OCI-LY7 (cell line): ENCODE measurements around the gene KRTAP24-1. TPM values are rescaled to one million over a fixed set of nuclear protein-coding genes. Genes with fewer than 3 reads are reported as not detected.

Experiments
- Bru-seq: library from RNA; stranded (reverse); fragments of 400-500 nt; gene quantifications from one replicate; lab custom pipeline; 2021; lab: Mats Ljungman, UMichigan
- BruChase-seq, 2 experiments: library from RNA; stranded (reverse); fragments of 400-500 nt; gene quantifications; one replicate each; lab custom pipeline; 2021; lab: Mats Ljungman, UMichigan
- BruUV-seq: library from RNA; stranded (reverse); fragments of 400-500 nt; replicated peaks from 2 replicates; lab custom pipeline; 2021; lab: Mats Ljungman, UMichigan
- CTCF ChIA-PET: fragments of 300-600 bp; sonication (Branson Sonifier 250); formaldehyde crosslinking; loops from one replicate; lab custom pipeline; 2022; ENCODE audit warnings: antibody characterized with exemption; ENCODE audit not compliant: unreplicated experiment; lab: Charles Lee
- POLR2A ChIA-PET: fragments of 300-600 bp; sonication (Branson Sonifier 250); formaldehyde crosslinking; loops from one replicate; lab custom pipeline; 2022; ENCODE audit warnings: antibody characterized with exemption; lab: Charles Lee
- DNase-seq: peaks from one replicate; pipeline ENCODE4 v3.0.0-alpha.2; 2015; ENCODE audit warnings: low spot score
- H2AFZ ChIP-seq: fragments of 200-600 bp; sonication (generic), shearing (Covaris generic); 2 replicates; pipeline ENCODE4 v1.6.1; 2014; ENCODE audit warnings: mild to moderate bottlenecking, antibody characterized with exemption, low read length, moderate library complexity
- H3K27ac ChIP-seq: fragments of 200-600 bp; sonication (generic); 2 replicates; pipeline ENCODE4 v1.5.1; 2014; ENCODE audit warnings: mixed run types, low read depth, mild to moderate bottlenecking, moderate library complexity, low read length, inconsistent platforms; ENCODE audit not compliant: poor library complexity, severe bottlenecking
- H3K36me3 ChIP-seq: fragments of 200-600 bp; sonication (generic); 2 replicates; pipeline ENCODE4 v1.6.1; 2014; ENCODE audit warnings: mild to moderate bottlenecking, antibody characterized with exemption, low read length, moderate library complexity, mixed read lengths; ENCODE audit not compliant: insufficient read depth
- H3K4me1 ChIP-seq: fragments of 200-600 bp; sonication (generic); 2 replicates; pipeline ENCODE4 v1.5.1; 2014; ENCODE audit warnings: mild to moderate bottlenecking, low read length; ENCODE audit not compliant: insufficient read depth, poor library complexity, severe bottlenecking
- H3K4me2 ChIP-seq: fragments of 200-600 bp; sonication (generic); 2 replicates; pipeline ENCODE4 v1.6.1; 2014; ENCODE audit warnings: mild to moderate bottlenecking, low read length
- H3K4me3 ChIP-seq: fragments of 200-600 bp; sonication (generic); 2 replicates; pipeline ENCODE4 v1.5.1; 2014; ENCODE audit warnings: mild to moderate bottlenecking, low read depth, low read length; ENCODE audit not compliant: poor library complexity, severe bottlenecking
- H3K79me2 ChIP-seq: fragments of 200-600 bp; sonication (generic); 2 replicates; pipeline ENCODE4 v1.6.1; 2016; ENCODE audit warnings: low read depth, mild to moderate bottlenecking, low read length, moderate library complexity, mixed read lengths; ENCODE audit not compliant: insufficient read depth
- H3K9me2 ChIP-seq: fragments of 200-600 bp; sonication (generic); 2 replicates; pipeline ENCODE4 v1.6.1; 2016; ENCODE audit warnings: mild to moderate bottlenecking, low read length, mixed read lengths; ENCODE audit not compliant: insufficient read depth
- H3K9me3 ChIP-seq: fragments of 200-600 bp; sonication (generic); 2 replicates; pipeline ENCODE4 v1.6.1; 2014; ENCODE audit warnings: mild to moderate bottlenecking, mixed run types, low read length, mixed read lengths
- H4K20me1 ChIP-seq: fragments of 200-600 bp; sonication (generic); 2 replicates; pipeline ENCODE4 v1.6.1; 2014; ENCODE audit warnings: mild to moderate bottlenecking, antibody characterized with exemption, low read length, moderate library complexity, mixed read lengths; ENCODE audit not compliant: insufficient read depth
- EZH2phosphoT487 ChIP-seq: fragments of 200-600 bp; sonication (generic); IDR thresholded peaks from 2 replicates; pipeline ENCODE4 v1.6.1; 2018; ENCODE audit warnings: low read depth, borderline replicate concordance, mild to moderate bottlenecking, mixed run types, antibody characterized with exemption, low read length, moderate library complexity, mixed read lengths
- intact Hi-C: fragments of 100-400 bp; cut with micrococcal nuclease; formaldehyde crosslinking; loops from one replicate; pipeline ENCODE4 v1.10.0; 2022; ENCODE audit not compliant: unreplicated experiment
- long read RNA-seq: library from polyadenylated mRNA; stranded (forward); transcript quantifications from one replicate; pipeline ENCODE4 v2.0.0, GENCODE V29; 2022
- total RNA-seq, 2 experiments: library from RNA; depleted of rRNA in 1 of 2; stranded (reverse); fragments of >200 nt in 1 of 2; shearing (Covaris generic) in 1 of 2; gene quantifications; 2 replicates each; pipeline ENCODE4 v1.2.3, GENCODE V29; 2014 to 2022
- TF ChIP-seq, protein P1 (sequence below): fragments of 200-600 bp; sonication (generic); conservative IDR thresholded peaks from 2 replicates; pipeline ENCODE4 v1.5.1; 2014; ENCODE audit warnings: mild to moderate bottlenecking, antibody characterized with exemption, low read length, moderate library complexity, mixed read lengths

KRTAP24-1 gene, protein sequence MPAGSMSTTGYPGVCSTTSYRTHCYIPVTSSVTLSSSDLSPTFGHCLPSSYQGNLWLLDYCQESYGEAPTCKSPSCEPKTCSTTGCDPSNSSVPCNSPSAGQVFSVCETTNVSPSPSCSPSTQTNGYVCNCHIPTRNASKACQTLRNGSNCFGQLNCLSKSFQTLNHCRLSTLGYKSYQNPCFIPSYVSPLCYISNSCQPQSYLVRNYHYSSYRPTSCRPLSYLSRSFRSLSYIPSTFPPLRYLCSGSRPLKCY
- total RNA-seq (2014; rRNA removed; shearing (Covaris generic)) (not detected in 2 replicates), total RNA-seq (2022) (not detected in 2 replicates), Bru-seq, nascent RNA (not detected), BruChase-seq, experiment 1, labeled RNA remaining after a 6-hour chase (not detected), BruChase-seq, experiment 2, labeled RNA remaining after a 2-hour chase (not detected)
- long read RNA-seq, result 0 reads

DNA sequence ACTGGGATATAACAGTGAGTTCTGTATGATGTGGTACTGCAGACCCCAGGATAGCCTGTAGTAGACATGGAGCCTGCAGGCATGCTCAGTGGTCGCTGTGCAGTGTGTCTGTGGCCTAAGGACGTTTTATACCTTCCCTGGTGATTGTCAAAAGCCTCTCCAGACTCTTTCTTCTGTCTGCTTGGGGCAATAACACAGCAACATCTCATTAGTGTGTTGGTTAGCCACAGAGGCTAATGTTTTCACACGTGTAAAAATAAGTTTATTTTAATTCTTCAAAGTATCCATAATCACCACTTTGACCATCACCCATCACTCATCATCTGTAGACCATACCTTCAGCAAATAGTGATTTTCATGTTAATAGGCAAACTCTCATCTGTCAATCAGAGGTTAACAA is at the start of gene KRTAP24-1:
Gene KRTAP24-1 (minus strand): TSS at position 101 of the 400 bp plus-strand sequence. CDS start 18 bp downstream, at position 83.
- H3K79me2 ChIP-seq, result no peaks in the 10 kb centered on the region
- no peak for DNase-seq
- no peaks in the 10 kb centered on the region for H4K20me1 ChIP-seq
- no peaks in the 10 kb centered on the region for H3K4me1 ChIP-seq
- ChIA-PET POLR2A (no interaction called here), CTCF (no interaction called here)
- no peak within 1 kb of the TSS for H2AFZ ChIP-seq
- H3K4me2 ChIP-seq, result no peak within 1 kb of the TSS
- H3K4me3 ChIP-seq, result no peak within 1 kb of the TSS
- intact Hi-C loops, result no loop called here
- BruUV-seq, result no TSS peak
- no peak for TF ChIP-seq EZH2phosphoT487
- TF ChIP-seq, protein P1, sequence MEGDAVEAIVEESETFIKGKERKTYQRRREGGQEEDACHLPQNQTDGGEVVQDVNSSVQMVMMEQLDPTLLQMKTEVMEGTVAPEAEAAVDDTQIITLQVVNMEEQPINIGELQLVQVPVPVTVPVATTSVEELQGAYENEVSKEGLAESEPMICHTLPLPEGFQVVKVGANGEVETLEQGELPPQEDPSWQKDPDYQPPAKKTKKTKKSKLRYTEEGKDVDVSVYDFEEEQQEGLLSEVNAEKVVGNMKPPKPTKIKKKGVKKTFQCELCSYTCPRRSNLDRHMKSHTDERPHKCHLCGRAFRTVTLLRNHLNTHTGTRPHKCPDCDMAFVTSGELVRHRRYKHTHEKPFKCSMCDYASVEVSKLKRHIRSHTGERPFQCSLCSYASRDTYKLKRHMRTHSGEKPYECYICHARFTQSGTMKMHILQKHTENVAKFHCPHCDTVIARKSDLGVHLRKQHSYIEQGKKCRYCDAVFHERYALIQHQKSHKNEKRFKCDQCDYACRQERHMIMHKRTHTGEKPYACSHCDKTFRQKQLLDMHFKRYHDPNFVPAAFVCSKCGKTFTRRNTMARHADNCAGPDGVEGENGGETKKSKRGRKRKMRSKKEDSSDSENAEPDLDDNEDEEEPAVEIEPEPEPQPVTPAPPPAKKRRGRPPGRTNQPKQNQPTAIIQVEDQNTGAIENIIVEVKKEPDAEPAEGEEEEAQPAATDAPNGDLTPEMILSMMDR, result no peak
- H3K36me3 ChIP-seq, result no peaks in the 10 kb centered on the region
- H3K9me2 ChIP-seq, result no peaks in the 10 kb centered on the region
- H3K27ac ChIP-seq, result no peak within 1 kb of the TSS
- no peaks in the 10 kb centered on the region for H3K9me3 ChIP-seq

DNA sequence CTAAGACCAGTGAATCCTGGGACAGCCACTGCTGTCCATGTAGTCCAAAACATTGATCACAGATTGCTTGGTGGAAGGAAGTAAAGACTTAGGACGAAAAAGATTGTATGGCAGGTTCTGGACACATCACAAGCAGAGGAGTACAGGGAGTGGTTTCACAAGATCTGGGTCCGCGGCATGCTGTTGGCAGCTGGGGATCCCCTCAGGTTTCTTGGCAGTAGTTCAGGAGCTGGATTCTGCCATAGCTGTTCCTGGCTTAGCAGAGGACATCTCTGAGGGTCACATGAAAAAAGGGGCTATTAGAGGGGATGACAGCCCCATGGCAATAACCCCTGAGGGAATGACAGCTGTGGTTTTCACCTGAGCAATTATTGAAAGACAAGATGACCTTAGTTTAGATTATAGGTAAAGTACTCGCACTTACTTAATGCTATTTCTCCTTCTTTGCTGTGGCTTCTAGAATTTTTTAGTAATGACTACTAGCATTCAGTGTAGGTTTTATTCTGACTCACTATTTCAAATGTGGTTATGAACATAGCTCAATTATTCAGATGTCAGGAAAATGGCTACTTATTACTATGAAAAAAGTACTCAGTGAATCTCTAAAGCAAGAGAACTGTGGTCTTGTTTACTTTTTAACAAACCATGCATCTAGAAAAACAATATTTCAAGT is 46.6 kb upstream of the KRTAP24-1 start:
- DNase-seq, result no peak
- Histone ChIP-seq H3K9me3 (no peaks in the 10 kb centered on the region), H3K4me2 (no peak overlapping the region), H3K27ac (no peak overlapping the region), H3K9me2 (no peaks in the 10 kb centered on the region), H3K79me2 (no peaks in the 10 kb centered on the region), H2AFZ (no peak overlapping the region), H4K20me1 (no peaks in the 10 kb centered on the region), H3K4me1 (no peaks in the 10 kb centered on the region), H3K4me3 (no peak overlapping the region), H3K36me3 (no peaks in the 10 kb centered on the region)
- ChIA-PET CTCF (no interaction called here), POLR2A (interaction anchor here (0.5 to 1.2 kb wide), 4 partner anchors 11 to 119 kb away, joined by 3 to 4 read pairs (median 4); no protein-coding TSS in a partner anchor)
- TF ChIP-seq, protein P1, result no peak
- TF ChIP-seq EZH2phosphoT487, result no peak
- no TSS peak for BruUV-seq
- intact Hi-C loops, result no loop called here
